Activated T-cell treated with anti-CD3 and anti-CD28 coated beads for 24 hours (primary cell): ENCODE results near the gene IFIT3.

Experiments used
- DNase-seq: peaks from one replicate; pipeline ENCODE4 v3.0.0-alpha.2; 2020; ENCODE audit warnings: low read depth

IFIT3 gene

GRCh38 chr10:89362929-89363328 lies 35.1 kb downstream of the IFIT3 start:
- no peak for DNase-seq

- DNase-seq = no peak
These were observed 36.1 kb downstream of the IFIT3 start for GRCh38 chr10:89363729-89364442.

GRCh38 chr10:89364531-89364930 lies 36.7 kb downstream of the IFIT3 start:
- no peak for DNase-seq

- no peak for DNase-seq
These were observed 39.7 kb downstream of the IFIT3 start for GRCh38 chr10:89367529-89367928.

GRCh38 chr10:89368129-89368528 lies 40.3 kb downstream of the IFIT3 start:
- DNase-seq = no peak

GRCh38 chr10:89369156-89370105 lies 41.6 kb downstream of the IFIT3 start:
- DNase-seq = no peak

GRCh38 chr10:89371079-89371478 lies 43.3 kb downstream of the IFIT3 start:
- DNase-seq = no peak

- DNase-seq = no peak
These were observed 44.2 kb downstream of the IFIT3 start for GRCh38 chr10:89371987-89372386.

- no peak for DNase-seq
These were observed 46.3 kb downstream of the IFIT3 start for GRCh38 chr10:89373916-89374711.

GRCh38 chr10:89374713-89375141 lies 46.9 kb downstream of the IFIT3 start:
- DNase-seq = no peak

- DNase-seq = no peak
These were observed 50.2 kb downstream of the IFIT3 start, which contains the start of gene IFIT1B for GRCh38 chr10:89377705-89378637. Gene IFIT1B, plus strand, starts transcription at chr10:89378056. Its CDS starts 80 bp downstream, at chr10:89378136.

GRCh38 chr10:89379103-89379502 lies 51.3 kb downstream of the IFIT3 start:
- no peak for DNase-seq

GRCh38 chr10:89382757-89383156 lies 55.0 kb downstream of the IFIT3 start:
- no peak for DNase-seq

- DNase-seq = no peak
These were observed 56.9 kb downstream of the IFIT3 start for GRCh38 chr10:89384474-89385340.

- DNase-seq = no peak
These were observed 61.0 kb downstream of the IFIT3 start for GRCh38 chr10:89388806-89389205.

- DNase-seq = no peak
These were observed 61.5 kb downstream of the IFIT3 start for GRCh38 chr10:89389254-89389653.
